ENCODE data around the gene POP4.

The POP4 gene

GRCh38 chr19:29617366-29618266 lies 11.5 kb downstream of the POP4 start:
- H3K4me3 ChIP-seq (ENCODE audit: low read length) = no peak overlapping the region
- DNase-seq (ENCODE audit: low read depth) = no peak
- TF ChIP-seq CTCF (conservative IDR thresholded peaks at IDR 0.05; ENCODE audit: low read length) = no peak

GRCh38 chr19:29618434-29618833 lies 12.4 kb downstream of the POP4 start:
- DNase-seq (ENCODE audit: low read depth) = no peak
- TF ChIP-seq CTCF (conservative IDR thresholded peaks at IDR 0.05; ENCODE audit: low read length) = no peak

GRCh38 chr19:29618871-29619270 lies 12.8 kb downstream of the POP4 start:
- TF ChIP-seq CTCF (conservative IDR thresholded peaks at IDR 0.05; ENCODE audit: low read length) = no peak
- no peak for DNase-seq (ENCODE audit: low read depth)
- no peak overlapping the region for H3K4me3 ChIP-seq (ENCODE audit: low read length)

More at GRCh38 chr19:29618434-29618833, 12.4 kb downstream of the POP4 start:
- no peak overlapping the region for H3K4me3 ChIP-seq (ENCODE audit: low read length)

GRCh38 chr19:29620931-29621351 lies 14.9 kb downstream of the POP4 start:
- no peak for TF ChIP-seq CTCF (conservative IDR thresholded peaks at IDR 0.05; ENCODE audit: low read length)
- H3K4me3 ChIP-seq (ENCODE audit: low read length) = no peak overlapping the region
- DNase-seq (ENCODE audit: low read depth) = no peak

- peak; percentile 27 for DNase-seq (ENCODE audit: low read depth)
- no peak overlapping the region for H3K4me3 ChIP-seq (ENCODE audit: low read length)
- TF ChIP-seq CTCF (conservative IDR thresholded peaks at IDR 0.05; ENCODE audit: low read length) = no peak
These were observed 16.3 kb downstream of the POP4 start for GRCh38 chr19:29622166-29623070.

GRCh38 chr19:29623726-29624488 lies 17.8 kb downstream of the POP4 start:
- no peak overlapping the region for H3K4me3 ChIP-seq (ENCODE audit: low read length)
- no peak for TF ChIP-seq CTCF (conservative IDR thresholded peaks at IDR 0.05; ENCODE audit: low read length)
- DNase-seq (ENCODE audit: low read depth) = no peak

Measured in AG10803 (cell line).